GM19099 (cell line): ENCODE results near the gene PTPN23.

ENCODE experiments used
- POLR2A ChIP-seq: IDR thresholded peaks from 3 replicates; pipeline ENCODE4 v1.6.1; 2011; ENCODE audit warnings: low read depth; ENCODE audit not compliant: insufficient read length; ENCODE audit errors: extremely low read depth

PTPN23 gene

DNA sequence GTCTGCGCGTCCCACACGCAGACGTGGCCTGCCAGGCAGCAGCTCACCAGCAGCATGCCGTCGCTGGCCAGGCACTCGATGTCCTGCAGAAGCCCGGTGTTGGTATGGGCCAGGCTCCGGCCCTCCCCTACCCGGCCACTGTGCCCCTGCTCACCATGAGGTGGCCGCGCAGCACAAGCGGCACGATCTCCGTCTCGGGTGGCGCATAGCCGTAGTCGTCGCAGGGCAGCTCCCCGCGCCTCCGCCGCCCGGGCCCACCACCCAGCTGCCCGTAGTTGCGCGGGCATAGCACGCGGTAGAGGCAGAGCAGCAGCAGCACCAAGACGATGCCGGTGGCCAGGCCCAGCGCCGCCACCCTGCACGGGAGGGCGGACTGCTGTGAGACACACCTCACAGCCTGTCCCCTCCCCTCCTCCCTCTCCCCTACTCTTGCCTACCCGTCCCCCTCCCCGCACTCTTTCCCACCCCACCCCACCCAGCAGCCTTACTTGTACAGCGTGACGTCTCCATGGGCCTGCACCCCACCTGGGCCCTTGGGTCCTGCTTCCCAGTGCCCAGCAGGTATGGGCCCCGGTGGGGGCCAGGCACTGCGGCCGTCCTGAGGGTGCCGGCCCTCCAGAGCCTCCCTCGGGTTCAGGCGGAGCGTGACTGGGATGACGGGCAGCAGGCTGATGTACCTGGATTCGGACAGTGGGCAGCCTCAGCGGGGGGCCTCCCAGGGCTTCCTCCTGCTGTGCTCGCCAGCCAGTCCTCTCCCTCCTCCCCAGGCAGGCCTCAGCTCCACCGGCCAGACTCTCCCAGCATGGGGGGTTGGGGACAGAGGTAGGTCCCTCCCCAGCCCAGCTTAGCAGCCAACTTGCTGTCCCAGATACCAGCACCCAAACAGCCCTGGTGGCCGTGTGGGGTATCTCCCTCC is 37.6 kb downstream of the PTPN23 start:
- no peak for TF ChIP-seq POLR2A

DNA sequence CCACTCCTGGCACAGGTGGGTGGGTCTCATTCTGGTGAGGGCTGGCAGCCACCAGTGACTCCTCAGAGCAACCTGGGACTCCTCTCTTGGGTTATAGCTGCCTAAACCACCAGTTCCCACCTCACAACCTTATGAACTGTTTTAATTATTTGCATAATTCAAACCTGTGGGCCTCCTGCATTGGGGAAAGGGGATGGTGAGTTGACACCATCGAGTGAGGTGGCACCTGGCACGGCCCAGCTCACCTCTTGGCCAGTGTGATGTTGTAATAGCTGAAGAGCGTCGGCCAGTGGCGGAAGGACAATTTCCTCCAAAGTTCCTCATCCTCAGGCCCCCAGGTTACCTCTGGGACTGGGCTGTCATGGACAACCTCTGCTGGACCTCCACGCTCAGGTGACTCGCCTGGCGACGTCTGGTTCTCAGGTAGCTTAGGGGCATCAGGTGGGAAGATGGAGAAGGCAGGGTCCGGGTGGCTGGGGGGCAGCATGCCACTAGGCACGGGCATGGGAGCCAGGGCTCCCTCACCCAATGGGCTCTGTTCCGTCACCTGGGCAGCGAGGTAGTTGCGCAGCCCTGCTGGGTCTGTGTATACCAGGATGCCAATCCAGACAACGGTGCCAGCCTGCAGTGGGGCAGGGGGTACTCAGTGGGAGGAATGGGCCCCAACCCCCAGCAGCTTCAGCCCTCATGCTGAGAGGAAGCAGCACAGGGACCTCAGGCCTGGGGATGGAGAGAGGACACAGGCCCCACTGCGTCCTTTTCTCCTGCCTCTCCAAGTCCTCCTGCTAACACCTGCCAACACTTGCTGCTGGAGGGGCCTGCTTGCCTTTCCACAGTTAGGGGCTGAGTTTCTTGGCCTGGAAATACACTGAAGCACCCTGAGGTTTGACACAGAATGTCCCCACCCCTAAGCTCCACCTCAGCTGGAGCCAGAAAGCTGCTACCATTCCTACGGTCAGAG is 38.5 kb downstream of the PTPN23 start:
- no peak for TF ChIP-seq POLR2A

DNA sequence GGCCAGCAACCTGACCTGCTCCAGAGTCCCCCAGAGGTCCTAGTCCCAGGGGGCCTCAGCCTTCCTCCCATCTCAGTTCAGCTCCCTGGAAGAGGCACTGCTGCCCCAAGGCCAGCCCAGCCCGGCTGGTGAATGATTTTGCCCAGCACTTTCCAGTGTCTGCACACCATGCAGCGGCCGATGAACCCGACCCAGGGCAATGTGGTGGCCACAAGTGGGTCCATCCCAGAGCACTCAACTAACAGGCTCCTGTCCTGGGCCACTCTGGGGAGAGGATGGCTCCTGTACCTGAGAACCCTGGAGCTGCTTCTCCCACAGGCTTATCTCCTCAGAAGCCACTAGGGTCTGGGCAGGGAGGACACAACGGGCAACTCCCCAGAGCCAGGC is 39.2 kb downstream of the PTPN23 start:
- TF ChIP-seq POLR2A = no peak

DNA sequence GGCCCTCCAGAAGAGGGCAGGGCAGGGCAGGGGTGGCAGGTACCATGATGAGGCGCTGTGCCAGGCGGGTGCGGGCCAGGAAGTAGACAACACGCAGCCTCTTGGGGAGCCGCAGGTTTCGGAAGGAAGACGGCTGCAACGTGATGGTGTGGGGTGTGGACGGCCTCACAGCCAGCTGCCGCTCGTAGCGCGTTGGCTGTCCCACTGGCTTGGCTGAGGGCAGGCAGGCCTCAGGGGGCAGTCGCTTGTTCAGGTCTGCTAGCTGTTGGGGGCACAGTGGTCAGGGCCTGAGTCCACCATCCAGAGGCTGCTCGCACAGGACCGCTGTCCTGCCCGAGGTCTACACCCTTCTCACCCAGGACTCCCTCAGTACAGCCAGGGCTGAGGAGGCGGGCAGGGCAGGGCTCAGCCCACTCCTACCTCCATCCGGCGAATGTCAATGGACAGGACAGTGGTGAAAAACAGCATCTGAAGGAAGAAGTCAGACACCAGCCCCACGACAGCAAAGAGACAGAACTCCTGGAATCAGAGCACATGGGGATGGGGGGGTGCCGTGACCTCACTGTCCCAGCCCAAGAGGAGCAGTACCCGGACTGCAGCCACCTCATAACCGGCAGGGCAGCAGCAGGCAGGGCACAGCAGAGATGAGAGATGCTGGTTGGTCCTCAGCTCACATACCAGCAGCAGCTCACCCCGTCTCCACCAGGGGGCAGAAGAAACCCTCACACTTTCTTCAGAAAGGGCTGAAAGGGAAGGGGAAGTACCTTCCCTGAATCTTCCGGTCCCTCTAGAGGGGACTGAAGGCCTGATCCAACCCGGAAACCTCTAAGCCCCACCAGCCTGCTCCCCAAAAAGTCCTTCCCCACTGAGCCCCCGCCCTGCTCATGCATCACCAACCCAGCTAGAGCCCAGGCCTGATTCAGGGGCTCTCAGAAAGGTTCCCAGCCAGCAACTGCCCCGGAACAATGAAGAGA is 40.0 kb downstream of the PTPN23 start:
- TF ChIP-seq POLR2A = peak; percentile 17

DNA sequence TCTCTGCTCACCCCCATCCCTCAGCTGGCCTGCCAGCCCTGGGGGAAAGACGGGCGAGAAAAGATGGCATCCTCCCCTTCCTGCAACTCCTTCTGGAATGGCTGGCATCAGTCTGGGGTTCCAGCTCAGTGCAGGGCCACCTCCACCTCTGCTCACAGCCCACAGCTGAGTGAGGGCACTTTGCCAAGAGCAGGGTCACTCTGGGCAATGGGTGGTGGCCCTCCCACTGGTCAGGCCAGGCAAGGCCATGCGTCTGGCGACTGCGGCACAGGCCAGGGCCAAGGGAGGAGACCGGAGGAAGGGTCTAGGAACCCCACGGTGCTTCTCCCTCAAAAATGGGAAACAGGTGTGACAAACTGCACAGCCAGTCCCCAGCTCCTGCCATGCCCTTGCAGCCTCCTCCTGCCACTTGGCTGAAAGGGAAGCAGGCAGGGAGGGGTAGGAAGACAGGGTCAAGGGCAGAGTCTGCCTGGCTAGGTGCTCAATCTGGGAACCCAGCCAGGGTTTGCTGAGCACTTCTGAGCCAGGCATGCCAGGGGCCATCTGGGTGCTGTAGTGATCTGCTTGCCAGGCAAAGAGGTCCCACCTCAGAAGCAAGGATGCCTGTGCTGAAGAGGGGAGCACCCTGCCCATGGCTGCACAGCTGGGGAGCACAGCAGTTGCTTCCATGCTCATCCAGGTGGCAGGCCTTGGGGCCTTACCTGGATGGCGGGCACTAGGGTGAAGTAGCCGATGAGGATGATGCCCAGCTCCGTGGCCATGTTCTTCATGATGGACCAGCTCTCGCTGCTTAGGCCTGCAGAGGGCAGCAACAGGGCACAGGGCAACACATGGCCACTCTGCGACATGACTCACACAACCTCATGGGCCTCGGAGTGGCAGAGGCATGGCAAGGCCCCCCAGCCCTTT is 41.2 kb downstream of the PTPN23 start:
- TF ChIP-seq POLR2A = no peak

DNA sequence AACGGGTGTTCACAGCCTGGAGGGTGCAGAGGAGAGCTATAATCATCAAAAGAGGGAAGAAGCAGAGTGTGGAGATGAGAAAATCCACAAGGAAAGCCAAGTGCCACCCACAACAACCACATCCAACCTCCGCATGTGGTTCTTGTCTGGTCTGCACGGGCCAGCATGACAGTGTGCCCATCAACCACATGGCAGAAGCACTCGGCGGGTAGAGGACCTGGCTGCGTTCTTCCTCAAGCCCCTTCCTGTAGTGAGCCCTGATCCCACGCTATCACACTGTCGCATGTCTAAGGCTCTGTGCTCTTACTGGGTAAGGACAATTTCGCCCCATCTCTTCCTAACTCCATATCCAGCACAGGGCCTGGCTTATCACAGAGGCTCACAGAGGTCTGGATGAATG is 41.9 kb downstream of the PTPN23 start:
- no peak for TF ChIP-seq POLR2A

DNA sequence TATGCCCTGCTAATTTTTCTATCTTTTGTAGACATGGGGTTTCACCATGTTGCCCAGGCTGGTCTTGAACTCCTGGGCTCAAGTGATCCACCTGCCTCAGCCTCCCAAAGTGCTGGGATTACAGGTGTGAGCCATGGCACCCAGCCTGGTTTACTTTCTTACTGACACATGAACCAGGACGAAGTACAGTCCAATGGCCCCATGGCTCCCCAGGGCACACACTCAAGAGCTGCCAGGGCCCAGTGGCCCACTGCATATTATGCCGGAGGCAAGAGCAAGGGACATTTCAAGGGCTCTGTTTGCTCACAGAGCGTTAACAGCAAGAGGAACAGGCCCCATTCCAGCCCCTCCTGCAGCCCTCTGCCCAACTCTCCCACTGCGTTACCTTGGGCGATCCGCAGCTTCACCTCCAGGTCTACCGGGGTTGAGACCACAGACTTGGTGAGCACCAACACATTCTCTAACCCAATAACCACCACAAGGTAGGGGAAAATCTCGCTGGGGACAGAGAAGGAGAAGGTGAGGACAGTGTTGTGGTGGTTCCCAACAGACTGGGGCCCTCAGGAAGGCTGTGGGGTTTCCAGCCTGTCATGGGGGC is 42.8 kb downstream of the PTPN23 start:
- no peak for TF ChIP-seq POLR2A

DNA sequence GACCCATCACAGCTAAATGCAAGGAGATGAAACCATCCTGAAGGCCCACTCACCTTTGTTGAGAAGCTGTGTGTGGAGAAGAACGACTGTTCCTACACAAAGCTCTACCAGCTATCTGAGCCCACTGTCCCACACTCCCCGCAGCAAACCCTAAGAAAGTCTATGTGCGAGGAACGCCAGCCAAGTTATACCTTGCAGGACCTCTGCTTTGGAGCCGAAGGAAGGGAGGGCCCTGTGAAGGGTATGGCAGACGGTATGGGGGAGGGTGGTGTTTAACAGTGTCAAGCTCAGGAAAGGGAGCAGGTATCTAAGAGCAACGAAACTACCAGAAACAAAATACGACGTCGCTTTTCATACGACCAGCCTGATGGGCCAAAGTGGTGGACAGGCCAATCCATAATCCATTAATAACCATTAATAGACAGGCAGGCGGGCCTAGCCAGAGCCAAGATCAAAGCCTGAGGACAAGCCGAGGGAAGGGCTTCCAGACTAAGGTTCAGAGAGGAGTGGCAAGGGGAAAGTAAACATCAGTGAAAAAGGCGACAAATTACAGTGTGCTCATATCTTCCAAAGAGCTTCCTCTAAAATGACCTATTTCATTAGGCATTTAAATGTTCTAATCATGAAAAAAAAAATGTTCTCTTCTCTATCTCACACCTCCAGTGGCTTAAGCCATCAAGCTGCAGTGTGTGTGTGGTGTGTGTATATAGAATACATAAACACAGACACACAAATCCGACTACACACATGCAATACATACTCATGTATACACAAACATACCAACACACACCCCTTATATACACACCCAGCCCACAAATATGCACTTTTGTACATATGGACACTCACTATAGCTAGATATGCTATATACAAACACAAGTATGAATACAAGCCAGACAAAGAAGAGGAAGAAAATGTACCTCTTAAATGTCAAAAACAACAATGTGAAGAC is 43.9 kb downstream of the PTPN23 start:
- no peak for TF ChIP-seq POLR2A

DNA sequence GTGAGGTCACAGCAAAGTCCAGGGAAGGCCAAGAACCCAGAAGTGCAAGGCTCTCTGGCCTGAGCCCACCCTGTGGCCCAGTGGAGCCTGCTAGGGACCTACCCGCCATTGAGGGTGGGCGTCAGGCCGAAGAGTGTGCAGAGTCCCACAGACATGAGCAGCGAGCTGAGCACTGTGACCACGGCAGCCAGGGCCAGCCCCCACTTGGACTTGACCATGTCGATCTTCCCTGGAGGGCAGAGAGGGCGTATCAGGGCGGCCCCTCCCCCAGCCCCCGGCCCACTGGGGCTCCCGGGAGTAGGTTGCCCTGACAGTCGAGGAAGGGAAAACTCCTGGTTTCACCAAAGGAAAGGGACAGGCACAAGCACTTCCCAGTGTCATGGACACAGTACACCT is 44.6 kb downstream of the PTPN23 start:
- no peak for TF ChIP-seq POLR2A

DNA sequence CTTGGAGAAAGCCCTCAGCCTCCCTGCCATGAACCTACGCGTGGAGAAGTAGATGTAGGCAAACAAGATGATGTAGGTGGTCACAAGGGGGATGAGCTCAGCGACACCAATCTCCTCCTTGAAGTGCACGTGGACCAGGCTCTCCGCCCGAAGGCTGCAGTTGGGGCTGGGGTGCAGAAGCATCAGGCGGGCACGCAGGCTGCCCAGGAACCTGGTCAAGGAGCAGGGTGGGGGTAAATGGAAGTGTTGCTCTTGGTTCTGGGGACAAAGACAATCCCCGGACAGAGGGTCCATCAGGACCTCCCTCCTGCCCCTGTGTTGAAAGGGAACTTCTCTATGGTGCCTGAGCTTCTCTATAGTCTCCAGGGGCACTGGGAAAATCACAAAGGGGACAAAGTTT is 45.1 kb downstream of the PTPN23 start:
- no peak for TF ChIP-seq POLR2A

DNA sequence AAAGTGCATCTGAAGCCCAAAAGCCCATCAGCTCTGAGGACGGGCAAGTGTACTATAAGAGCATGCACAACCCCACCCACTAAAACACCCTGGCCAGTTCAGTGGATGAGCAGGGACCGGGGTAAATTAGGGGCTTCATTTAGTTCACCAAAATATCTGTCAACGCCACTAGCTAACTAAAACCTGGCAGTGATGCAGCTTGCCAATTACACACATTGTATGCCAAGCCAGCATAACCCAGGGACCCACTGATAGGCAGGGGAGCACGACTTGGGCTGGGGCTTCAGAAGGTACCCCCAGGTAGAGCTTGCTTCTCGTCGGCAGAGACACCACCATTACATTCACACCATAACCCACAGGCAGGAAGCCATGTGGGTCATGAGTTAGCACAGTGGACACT is 47.0 kb downstream of the PTPN23 start:
- TF ChIP-seq POLR2A = no peak

DNA sequence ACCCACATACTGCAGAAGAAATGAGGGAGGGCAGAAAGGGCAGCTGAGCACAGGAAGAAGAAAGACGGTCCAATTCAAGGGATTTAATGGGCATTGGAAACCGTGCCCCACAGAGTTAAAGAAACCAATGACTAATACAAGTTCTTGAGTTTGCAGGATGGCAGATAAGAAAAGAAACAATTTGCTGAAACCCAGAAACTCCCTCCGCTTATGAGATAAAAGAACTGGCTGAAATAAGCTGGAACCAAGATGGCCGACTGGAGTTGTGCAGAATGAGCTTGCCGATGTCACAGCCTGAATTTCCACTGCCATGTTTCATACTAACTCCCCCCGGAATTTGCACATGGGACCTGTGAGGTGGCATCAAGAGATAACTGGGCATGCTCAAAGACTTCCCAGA is 47.8 kb downstream of the PTPN23 start:
- no peak for TF ChIP-seq POLR2A

DNA sequence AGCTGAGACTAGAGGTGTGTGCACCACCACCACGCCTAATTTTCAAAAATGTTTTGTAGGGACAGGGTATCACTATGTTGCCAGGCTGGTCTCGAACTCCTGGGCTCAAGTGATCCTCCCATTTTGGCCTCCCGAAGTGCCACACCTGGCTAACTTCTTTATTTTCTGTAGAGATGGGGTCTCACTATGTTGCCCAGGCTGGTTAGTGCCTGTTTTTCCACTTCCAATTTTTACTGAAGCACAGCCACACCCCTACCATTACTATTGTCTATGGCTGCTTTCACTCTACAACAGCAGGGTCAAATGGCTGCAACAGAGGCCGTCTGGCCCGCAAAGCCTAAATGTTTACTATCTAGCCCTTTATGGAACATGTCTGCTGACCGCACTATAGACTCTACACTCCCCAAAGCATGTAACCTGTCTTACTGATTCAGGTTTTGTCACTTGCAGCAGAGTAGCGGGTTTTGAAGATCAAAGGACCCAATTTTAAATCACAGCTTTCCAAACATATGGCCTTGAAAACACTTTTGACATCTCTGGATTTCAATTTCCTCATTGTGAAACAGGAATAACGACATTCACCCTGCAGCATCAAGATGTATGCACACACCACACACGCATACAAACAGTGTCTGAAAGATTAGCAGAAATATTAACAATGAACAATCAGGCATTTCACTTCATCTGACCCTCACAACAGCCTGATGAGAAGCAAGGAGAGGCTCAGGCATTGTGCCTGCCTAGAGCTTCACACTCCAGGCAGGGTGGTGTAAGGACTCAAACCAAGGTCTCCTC is 48.9 kb downstream of the PTPN23 start:
- no peak for TF ChIP-seq POLR2A
